Neural progenitor cell (in vitro differentiated cells): ENCODE measurements around the gene SMOC2.

ENCODE experiments used
- CTCF ChIP-seq: fragments of 200-600 bp; sonication (generic); IDR thresholded peaks from 2 replicates; pipeline ENCODE4 v1.5.1; 2017; ENCODE audit warnings: antibody characterized with exemption, mild to moderate bottlenecking
- EZH2 ChIP-seq: fragments of 200-600 bp; sonication (generic); IDR thresholded peaks from 2 replicates; pipeline ENCODE4 v1.6.1; 2017; ENCODE audit warnings: antibody characterized with exemption, mild to moderate bottlenecking, moderate library complexity
- EZH2phosphoT487 ChIP-seq: fragments of 200-600 bp; sonication (generic); IDR thresholded peaks from 2 replicates; pipeline ENCODE4 v1.6.1; 2017; ENCODE audit warnings: antibody characterized with exemption

- TF ChIP-seq EZH2phosphoT487 = no peak
- TF ChIP-seq CTCF = no peak
- TF ChIP-seq EZH2 = no peak
Observed at GRCh38 chr6:168684906-168685305, 243.9 kb downstream of the SMOC2 start.
